ENCODE measurements around the gene ADGRL3. TPM values are rescaled to one million over a fixed set of nuclear protein-coding genes. Genes with fewer than 3 reads are reported as not detected.
"Not testable (repeated sequence)": the region's sequence is repeated elsewhere in the genome, so short reads cannot be mapped to it uniquely, and the experiment has no call there.

The ADGRL3 gene
- total RNA-seq, 3 donors from 2014 or later (not counting 1 experiment from before 2014, with no cell fraction given) = not detected

DNA sequence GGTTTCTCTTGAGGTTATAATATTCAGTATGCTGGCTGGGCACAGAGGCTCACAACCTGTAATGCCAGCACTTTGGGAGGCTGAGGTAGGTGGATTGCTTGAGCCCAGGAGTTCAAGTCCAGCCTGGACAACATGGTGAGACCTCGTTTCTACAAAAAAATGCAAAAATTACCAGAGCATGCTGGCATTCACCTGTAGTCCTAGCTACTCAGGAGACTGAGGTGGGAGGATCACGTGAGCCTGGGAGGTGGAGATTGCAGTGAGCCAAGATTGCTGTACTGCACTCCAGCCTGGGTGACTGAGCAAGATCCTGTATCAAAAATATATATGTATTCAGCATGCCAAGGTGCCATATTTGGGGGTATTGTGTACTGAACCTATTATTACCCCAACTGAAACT is 552.5 kb downstream of the ADGRL3 start:
- H3K9me3 Mint-ChIP-seq = peaks cover 8 to 12% of the 10 kb centered on the region in 2 donors
- no peak overlapping the region for H3K27ac Mint-ChIP-seq
- Histone ChIP-seq H3K27me3 (ENCODE audit: control insufficient read depth, insufficient read depth, low read length) (no peaks in the 10 kb centered on the region), H3K4me1 (ENCODE audit: control insufficient read depth, insufficient read depth, low read length) (no peaks in the 10 kb centered on the region), H3K36me3 (ENCODE audit: control insufficient read depth, insufficient read depth, low read length) (no peaks in the 10 kb centered on the region), H3K9me3 (ENCODE audit: control insufficient read depth, insufficient read depth, low read length) (peaks cover 2% of the 10 kb centered on the region), H3K27ac (ENCODE audit: low read length) (no peak overlapping the region), H3K4me3 (ENCODE audit: low read length) (no peak overlapping the region)
- no peaks in the 10 kb centered on the region for H3K27me3 Mint-ChIP-seq (ENCODE audit: low read depth in 2 of 2)
- intact Hi-C loops (cut with micrococcal nuclease) = no loop called here
- no peaks in the 10 kb centered on the region for H3K4me1 Mint-ChIP-seq
- peaks cover 5% of the 10 kb centered on the region for H3K36me3 Mint-ChIP-seq
- H3K4me3 Mint-ChIP-seq = no peak overlapping the region
- ATAC-seq = no peak
- TF ChIP-seq, protein P1, sequence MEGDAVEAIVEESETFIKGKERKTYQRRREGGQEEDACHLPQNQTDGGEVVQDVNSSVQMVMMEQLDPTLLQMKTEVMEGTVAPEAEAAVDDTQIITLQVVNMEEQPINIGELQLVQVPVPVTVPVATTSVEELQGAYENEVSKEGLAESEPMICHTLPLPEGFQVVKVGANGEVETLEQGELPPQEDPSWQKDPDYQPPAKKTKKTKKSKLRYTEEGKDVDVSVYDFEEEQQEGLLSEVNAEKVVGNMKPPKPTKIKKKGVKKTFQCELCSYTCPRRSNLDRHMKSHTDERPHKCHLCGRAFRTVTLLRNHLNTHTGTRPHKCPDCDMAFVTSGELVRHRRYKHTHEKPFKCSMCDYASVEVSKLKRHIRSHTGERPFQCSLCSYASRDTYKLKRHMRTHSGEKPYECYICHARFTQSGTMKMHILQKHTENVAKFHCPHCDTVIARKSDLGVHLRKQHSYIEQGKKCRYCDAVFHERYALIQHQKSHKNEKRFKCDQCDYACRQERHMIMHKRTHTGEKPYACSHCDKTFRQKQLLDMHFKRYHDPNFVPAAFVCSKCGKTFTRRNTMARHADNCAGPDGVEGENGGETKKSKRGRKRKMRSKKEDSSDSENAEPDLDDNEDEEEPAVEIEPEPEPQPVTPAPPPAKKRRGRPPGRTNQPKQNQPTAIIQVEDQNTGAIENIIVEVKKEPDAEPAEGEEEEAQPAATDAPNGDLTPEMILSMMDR (IDR thresholded peaks at IDR 0.05) = no peak
- DNase-seq = no peak
- 79% methylated on average over 2 of the region's 2 CpGs for WGBS (ENCODE audit: insufficient coverage)

DNA sequence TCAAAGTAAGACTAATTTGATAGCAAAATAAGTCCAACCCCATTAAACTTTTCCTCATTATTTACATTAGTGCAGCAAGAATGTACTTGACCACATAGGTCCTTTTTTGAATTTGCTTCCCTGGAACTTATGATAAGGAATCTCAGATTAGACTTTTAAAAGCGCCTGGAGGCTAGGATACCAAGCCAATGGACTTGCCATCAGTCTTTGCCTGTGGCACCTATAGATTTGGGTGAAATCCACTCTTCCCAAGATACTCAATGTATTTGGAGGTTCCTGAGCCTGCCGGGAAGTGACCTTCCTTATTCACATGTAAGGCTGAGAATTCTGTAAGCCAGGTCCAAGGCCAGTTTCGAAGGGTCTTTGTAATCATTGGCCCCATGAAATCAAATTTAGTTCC is 553.6 kb downstream of the ADGRL3 start:
- DNase-seq (no peak), ATAC-seq (no peak)
- Histone ChIP-seq H3K4me3 (ENCODE audit: low read length) (no peak overlapping the region), H3K27ac (ENCODE audit: low read length) (no peak overlapping the region), H3K36me3 (ENCODE audit: control insufficient read depth, insufficient read depth, low read length) (no peaks in the 10 kb centered on the region), H3K27me3 (ENCODE audit: control insufficient read depth, insufficient read depth, low read length) (no peaks in the 10 kb centered on the region), H3K4me1 (ENCODE audit: control insufficient read depth, insufficient read depth, low read length) (no peaks in the 10 kb centered on the region), H3K9me3 (ENCODE audit: control insufficient read depth, insufficient read depth, low read length) (peaks cover 2% of the 10 kb centered on the region)
- 82% methylated on average over 3 of the region's 3 CpGs for WGBS (ENCODE audit: insufficient coverage)
- TF ChIP-seq, protein P1 (IDR thresholded peaks at IDR 0.05) = no peak
- Mint-ChIP-seq H3K27me3 (ENCODE audit: low read depth in 2 of 2) (no peaks in the 10 kb centered on the region), H3K4me3 (no peak overlapping the region), H3K4me1 (no peaks in the 10 kb centered on the region), H3K9me3 (peaks cover 10 to 14% of the 10 kb centered on the region in 2 donors), H3K27ac (no peak overlapping the region), H3K36me3 (peaks cover 8% of the 10 kb centered on the region)
- intact Hi-C loops (cut with micrococcal nuclease) = no loop called here

DNA sequence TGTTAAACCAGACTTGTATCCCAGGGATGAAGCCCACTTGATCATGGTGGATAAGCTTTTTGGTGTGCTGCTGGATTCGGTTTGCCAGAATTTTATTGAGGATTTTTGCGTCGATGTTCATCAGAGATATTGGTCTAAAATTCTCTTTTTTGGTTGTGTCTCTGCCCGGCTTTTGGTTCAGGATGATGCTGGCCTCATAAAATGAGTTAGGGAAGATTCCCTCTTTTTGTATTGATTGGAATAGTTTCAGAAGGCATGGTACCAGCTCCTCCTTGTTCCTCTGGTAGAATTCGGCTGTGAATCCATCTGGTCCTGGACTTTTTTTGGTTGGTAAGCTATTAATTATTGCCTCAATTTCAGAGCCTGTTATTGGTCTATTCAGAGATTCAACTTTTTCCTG is 556.8 kb downstream of the ADGRL3 start:
- H3K27ac ChIP-seq (ENCODE audit: low read length); ATAC-seq; H3K36me3 ChIP-seq (ENCODE audit: control insufficient read depth, insufficient read depth, low read length); H3K27me3 ChIP-seq (ENCODE audit: control insufficient read depth, insufficient read depth, low read length); H3K4me3 Mint-ChIP-seq; H3K4me1 Mint-ChIP-seq; H3K36me3 Mint-ChIP-seq; H3K4me1 ChIP-seq (ENCODE audit: control insufficient read depth, insufficient read depth, low read length); intact Hi-C loops (cut with micrococcal nuclease); H3K27me3 Mint-ChIP-seq (ENCODE audit: low read depth in 2 of 2); H3K9me3 ChIP-seq (ENCODE audit: control insufficient read depth, insufficient read depth, low read length); H3K4me3 ChIP-seq (ENCODE audit: low read length); DNase-seq; H3K27ac Mint-ChIP-seq: not testable (repeated sequence)
- H3K9me3 Mint-ChIP-seq = peaks cover 10 to 11% of the 10 kb centered on the region in 2 donors
- WGBS (ENCODE audit: insufficient coverage) = 94% methylated on average over 4 of the region's 5 CpGs

DNA sequence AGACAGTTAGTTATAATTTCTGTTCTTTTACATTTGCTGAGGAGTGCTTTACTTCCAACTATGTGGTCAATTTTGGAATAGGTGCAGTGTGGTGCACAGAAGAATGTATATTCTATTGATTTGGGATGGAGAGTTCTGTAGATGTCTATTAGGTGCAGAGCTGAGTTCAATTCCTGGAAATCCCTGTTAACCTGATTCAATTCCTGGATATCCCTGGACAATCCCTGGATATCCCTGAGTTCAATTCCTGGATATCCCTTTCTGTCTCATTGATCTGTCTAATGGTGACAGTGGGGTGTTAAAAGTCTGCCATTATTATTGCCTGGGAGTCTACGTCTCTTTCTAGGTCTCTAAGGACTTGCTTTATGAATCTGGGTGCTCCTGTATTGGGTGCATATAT is 557.9 kb downstream of the ADGRL3 start:
- DNase-seq; H3K27ac Mint-ChIP-seq; H3K27me3 ChIP-seq (ENCODE audit: control insufficient read depth, insufficient read depth, low read length); H3K27me3 Mint-ChIP-seq (ENCODE audit: low read depth in 2 of 2); H3K36me3 Mint-ChIP-seq; H3K4me1 ChIP-seq (ENCODE audit: control insufficient read depth, insufficient read depth, low read length); H3K27ac ChIP-seq (ENCODE audit: low read length); H3K4me3 ChIP-seq (ENCODE audit: low read length); H3K4me3 Mint-ChIP-seq; intact Hi-C loops (cut with micrococcal nuclease); H3K9me3 ChIP-seq (ENCODE audit: control insufficient read depth, insufficient read depth, low read length); H3K4me1 Mint-ChIP-seq; ATAC-seq; H3K36me3 ChIP-seq (ENCODE audit: control insufficient read depth, insufficient read depth, low read length): not testable (repeated sequence)
- WGBS (ENCODE audit: insufficient coverage) = no CpG with 5 or more reads among the region's 1 CpG
- H3K9me3 Mint-ChIP-seq = peaks cover 10 to 11% of the 10 kb centered on the region in 2 donors

DNA sequence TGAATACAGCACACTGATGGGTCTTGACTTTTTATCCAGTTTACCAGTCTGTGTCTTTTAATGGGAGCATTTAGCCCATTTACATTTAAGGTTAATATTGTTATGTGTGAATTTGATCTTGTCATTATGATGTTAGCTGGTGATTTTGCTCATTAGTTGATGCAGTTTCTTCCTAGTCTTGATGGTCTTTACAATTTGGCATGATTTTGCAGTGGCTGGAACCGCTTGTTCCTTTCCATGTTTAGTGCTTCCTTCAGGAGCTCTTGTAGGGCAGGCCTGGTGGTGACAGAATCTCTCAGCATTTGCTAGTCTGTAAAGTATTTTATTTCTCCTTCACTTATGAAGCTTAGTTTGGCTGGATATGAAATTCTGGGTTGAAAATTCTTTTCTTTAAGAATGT is 558.5 kb downstream of the ADGRL3 start:
- ATAC-seq; H3K27me3 Mint-ChIP-seq (ENCODE audit: low read depth in 2 of 2); DNase-seq; H3K36me3 ChIP-seq (ENCODE audit: control insufficient read depth, insufficient read depth, low read length); H3K4me1 Mint-ChIP-seq; H3K27ac ChIP-seq (ENCODE audit: low read length); H3K36me3 Mint-ChIP-seq; H3K27me3 ChIP-seq (ENCODE audit: control insufficient read depth, insufficient read depth, low read length); H3K4me3 Mint-ChIP-seq; H3K27ac Mint-ChIP-seq; H3K9me3 ChIP-seq (ENCODE audit: control insufficient read depth, insufficient read depth, low read length); intact Hi-C loops (cut with micrococcal nuclease); H3K4me1 ChIP-seq (ENCODE audit: control insufficient read depth, insufficient read depth, low read length); H3K4me3 ChIP-seq (ENCODE audit: low read length): not testable (repeated sequence)
- WGBS (ENCODE audit: insufficient coverage) = 64% methylated on average over 1 of the region's 1 CpG
- H3K9me3 Mint-ChIP-seq = peaks cover 8 to 10% of the 10 kb centered on the region in 2 donors

DNA sequence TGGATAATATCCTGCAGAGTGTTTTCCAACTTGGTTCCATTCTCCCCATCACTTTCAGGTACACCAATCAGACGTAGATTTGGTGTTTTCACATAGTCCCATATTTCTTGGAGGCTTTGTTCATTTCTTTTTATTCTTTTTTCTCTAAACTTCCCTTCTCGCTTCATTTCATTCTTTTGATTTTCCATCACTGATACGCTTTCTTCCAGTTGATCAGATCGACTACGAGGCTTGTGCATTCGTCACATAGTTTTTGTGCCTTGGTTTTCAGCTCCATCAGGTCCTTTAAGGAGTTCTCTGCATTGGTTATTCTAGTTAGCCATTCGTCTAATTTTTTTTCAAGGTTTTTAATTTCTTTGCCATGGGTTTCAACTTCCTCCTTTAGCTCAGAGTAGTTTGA is 559.1 kb downstream of the ADGRL3 start:
- peaks cover 11 to 12% of the 10 kb centered on the region in 2 donors for H3K9me3 Mint-ChIP-seq

DNA sequence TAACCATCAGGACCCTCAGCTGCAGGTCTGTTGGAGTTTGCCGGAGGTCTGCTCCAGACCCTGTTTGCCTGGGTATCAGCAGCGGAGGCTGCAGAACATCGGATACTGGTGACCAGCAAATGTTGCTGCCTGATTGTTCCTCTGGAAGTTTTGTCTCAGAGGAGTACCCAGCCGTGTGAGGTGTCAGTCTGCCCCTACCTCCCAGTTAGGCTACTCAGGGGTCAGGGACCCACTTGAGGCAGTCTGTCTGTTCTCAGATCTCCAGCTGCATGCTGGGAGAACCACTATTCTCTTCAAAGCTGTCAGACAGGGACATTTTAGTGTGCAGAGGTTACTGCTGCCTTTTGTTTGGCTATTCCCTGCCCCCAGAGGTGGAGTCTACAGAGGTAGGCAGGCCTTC is 559.8 kb downstream of the ADGRL3 start:
- H3K4me3 ChIP-seq (ENCODE audit: low read length); intact Hi-C loops (cut with micrococcal nuclease); DNase-seq; H3K27me3 ChIP-seq (ENCODE audit: control insufficient read depth, insufficient read depth, low read length); H3K4me3 Mint-ChIP-seq; H3K4me1 ChIP-seq (ENCODE audit: control insufficient read depth, insufficient read depth, low read length); H3K27ac ChIP-seq (ENCODE audit: low read length); H3K27me3 Mint-ChIP-seq (ENCODE audit: low read depth in 2 of 2); H3K36me3 ChIP-seq (ENCODE audit: control insufficient read depth, insufficient read depth, low read length); H3K9me3 ChIP-seq (ENCODE audit: control insufficient read depth, insufficient read depth, low read length); ATAC-seq; H3K36me3 Mint-ChIP-seq; H3K27ac Mint-ChIP-seq; H3K4me1 Mint-ChIP-seq: not testable (repeated sequence)
- 91% methylated on average over 4 of the region's 4 CpGs for WGBS (ENCODE audit: insufficient coverage)
- H3K9me3 Mint-ChIP-seq = peaks cover 11 to 12% of the 10 kb centered on the region in 2 donors

More for the DNA sequence above, 559.1 kb downstream of the ADGRL3 start:
- H3K4me3 Mint-ChIP-seq; H3K27me3 Mint-ChIP-seq (ENCODE audit: low read depth in 2 of 2); H3K9me3 ChIP-seq (ENCODE audit: control insufficient read depth, insufficient read depth, low read length); H3K36me3 ChIP-seq (ENCODE audit: control insufficient read depth, insufficient read depth, low read length); H3K36me3 Mint-ChIP-seq; H3K4me1 Mint-ChIP-seq; H3K27ac ChIP-seq (ENCODE audit: low read length); H3K27me3 ChIP-seq (ENCODE audit: control insufficient read depth, insufficient read depth, low read length); H3K4me3 ChIP-seq (ENCODE audit: low read length); ATAC-seq; DNase-seq; H3K4me1 ChIP-seq (ENCODE audit: control insufficient read depth, insufficient read depth, low read length); intact Hi-C loops (cut with micrococcal nuclease); H3K27ac Mint-ChIP-seq: not testable (repeated sequence)
- 92% methylated on average over 6 of the region's 7 CpGs for WGBS (ENCODE audit: insufficient coverage)
